PFSK-1 (cell line): Measurements from ENCODE around the gene FGGY.

Experiments used
- FOXP2 ChIP-seq: optimal IDR thresholded peaks from 2 replicates; pipeline ENCODE3; 2011; ENCODE audit warnings: borderline replicate concordance, control low read depth, inconsistent platforms; ENCODE audit not compliant: insufficient read depth; ENCODE audit errors: extremely low read length, extremely low read depth
- POLR2AphosphoS5 ChIP-seq: IDR thresholded peaks from 2 replicates; pipeline ENCODE4 v1.6.1; 2012; ENCODE audit warnings: low read depth, mild to moderate bottlenecking, control low read depth, low read length, moderate library complexity
- REST ChIP-seq, 2 experiments: IDR thresholded peaks; 2 replicates each; pipeline versions ENCODE4 v1.6.1 to v1.8.0; 2011 to 2012; ENCODE audit warnings: low read depth in 2 of 2, low read length in 2 of 2, control low read depth in 1 of 2, inconsistent platforms in 1 of 2, mild to moderate bottlenecking in 1 of 2, moderate library complexity in 1 of 2; ENCODE audit not compliant: insufficient read depth in 1 of 2
- SIN3A ChIP-seq: IDR thresholded peaks from 2 replicates; pipeline ENCODE4 v1.6.1; 2012; ENCODE audit warnings: mild to moderate bottlenecking, low read length, moderate library complexity, borderline replicate concordance; ENCODE audit not compliant: insufficient read depth
- TAF1 ChIP-seq: IDR thresholded peaks from 2 replicates; pipeline ENCODE4 v1.6.1; 2012; ENCODE audit warnings: low read length, control low read depth, borderline replicate concordance; ENCODE audit not compliant: insufficient read depth

GRCh38 chr1:59574085-59574484, 277.2 kb downstream of the FGGY start:
- TF ChIP-seq POLR2AphosphoS5, result no peak
- TF ChIP-seq REST (IDR thresholded peaks at IDR 0.05; ENCODE audit: insufficient read depth in 1 of 2, low read depth in 2 of 2, low read length in 2 of 2), result no peak
- no peak for TF ChIP-seq TAF1
- TF ChIP-seq SIN3A, result no peak
- no peak for TF ChIP-seq FOXP2
